GM12872 (cell line): ENCODE data around the gene DMTF1.

Experiments used
- CTCF ChIP-seq: IDR thresholded peaks from 3 replicates; pipeline ENCODE4 v1.5.1; 2011; ENCODE audit warnings: low read depth, mild to moderate bottlenecking, low read length, moderate library complexity; ENCODE audit not compliant: insufficient read depth

The DMTF1 gene

GRCh38 chr7:87231711-87232110 is 79.5 kb downstream of the DMTF1 start:
- TF ChIP-seq CTCF = no peak

- no peak for TF ChIP-seq CTCF
These were observed 82.7 kb downstream of the DMTF1 start for GRCh38 chr7:87234949-87235348.
